Vagina (tissue), 2 donors: Measurements from ENCODE around the gene VIPR2. TPM values are rescaled to one million over a fixed set of nuclear protein-coding genes. Genes with fewer than 3 reads are reported as not detected.

Source experiments
- DNase-seq, 2 donors: peaks; one replicate each; pipeline ENCODE4 v3.0.0-alpha.2; 2017; ENCODE audit errors: extremely low spot score in 2 of 2
- H3K27ac ChIP-seq: fragments of 200-600 bp; sonication (generic); one replicate; pipeline ENCODE4 v1.5.1; 2019
- H3K27me3 ChIP-seq: fragments of 200-600 bp; sonication (generic); one replicate; pipeline ENCODE4 v1.5.1; 2019
- H3K36me3 ChIP-seq, 2 donors: fragments of 200-600 bp; sonication (generic); one replicate each; pipeline ENCODE4 v1.5.1; 2017 to 2019
- H3K4me1 ChIP-seq: fragments of 200-600 bp; sonication (generic); one replicate; pipeline ENCODE4 v1.5.1; 2019
- H3K4me3 ChIP-seq, 2 donors: fragments of 200-600 bp; sonication (generic); 1 replicate in 1 of 2; 2 replicates in 1 of 2; pipeline ENCODE4 v1.5.1; 2016 to 2019
- H3K9me3 ChIP-seq: fragments of 200-600 bp; sonication (generic); one replicate; pipeline ENCODE4 v1.5.1; 2019
- POLR2A ChIP-seq, 2 donors: fragments of 450-650 bp; IDR thresholded peaks; one replicate each; pipeline ENCODE4 v1.6.1; 2017; ENCODE audit warnings: antibody characterized with exemption in 2 of 2, mild to moderate bottlenecking in 2 of 2, moderate library complexity in 2 of 2
- POLR2AphosphoS5 ChIP-seq, 2 donors: sonication (generic); formaldehyde crosslinking; IDR thresholded peaks; one replicate each; pipeline ENCODE4 v1.9.0; 2017; ENCODE audit warnings: antibody characterized with exemption in 2 of 2, mild to moderate bottlenecking in 2 of 2, low read depth in 1 of 2; ENCODE audit not compliant: insufficient read depth in 1 of 2
- intact Hi-C: fragments of 100-400 bp; cut with DNase I; formaldehyde crosslinking; loops from one replicate; pipeline ENCODE4 v1.15.1; 2023
- total RNA-seq: library from RNA; depleted of rRNA; stranded (reverse); fragments of >200 nt; gene quantifications from one replicate; pipeline ENCODE4 v1.2.3, GENCODE V29; 2016
- TF ChIP-seq, protein P1 (sequence below), 3 experiments: fragments of 450-650 bp in 2 of 3; fragments of 200-600 bp in 1 of 3; sonication (generic) in 1 of 3; IDR thresholded peaks; one replicate each; pipeline ENCODE4 v1.5.1; 2017 to 2019; ENCODE audit warnings: antibody characterized with exemption in 3 of 3, mild to moderate bottlenecking in 2 of 3, moderate library complexity in 2 of 3

The VIPR2 gene
- total RNA-seq, 1 donor from 2014 or later = 11.3 TPM

DNA sequence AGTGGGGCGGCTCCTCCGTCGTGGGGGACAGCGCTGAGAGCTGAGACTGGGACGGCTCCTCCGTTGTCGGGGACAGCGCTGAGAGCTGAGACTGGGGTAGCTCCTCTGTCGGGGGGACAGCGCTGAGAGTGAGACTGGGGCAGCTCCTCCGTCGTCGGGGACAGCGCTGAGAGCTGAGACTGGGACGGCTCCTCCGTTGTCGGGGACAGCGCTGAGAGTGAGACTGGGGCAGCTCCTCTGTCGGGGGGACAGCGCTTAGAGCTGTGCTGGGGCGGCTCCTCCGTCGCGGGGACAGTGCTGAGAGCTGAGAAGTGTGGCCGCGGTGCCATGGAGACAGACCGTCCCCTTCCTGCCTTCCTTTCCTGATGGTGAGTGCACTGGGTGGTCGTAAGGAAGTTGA lies 151.9 kb downstream of the VIPR2 start:
- no peaks in the 10 kb centered on the region for H3K9me3 ChIP-seq
- no peak for TF ChIP-seq POLR2A (IDR thresholded peaks at IDR 0.05)
- TF ChIP-seq, protein P1, sequence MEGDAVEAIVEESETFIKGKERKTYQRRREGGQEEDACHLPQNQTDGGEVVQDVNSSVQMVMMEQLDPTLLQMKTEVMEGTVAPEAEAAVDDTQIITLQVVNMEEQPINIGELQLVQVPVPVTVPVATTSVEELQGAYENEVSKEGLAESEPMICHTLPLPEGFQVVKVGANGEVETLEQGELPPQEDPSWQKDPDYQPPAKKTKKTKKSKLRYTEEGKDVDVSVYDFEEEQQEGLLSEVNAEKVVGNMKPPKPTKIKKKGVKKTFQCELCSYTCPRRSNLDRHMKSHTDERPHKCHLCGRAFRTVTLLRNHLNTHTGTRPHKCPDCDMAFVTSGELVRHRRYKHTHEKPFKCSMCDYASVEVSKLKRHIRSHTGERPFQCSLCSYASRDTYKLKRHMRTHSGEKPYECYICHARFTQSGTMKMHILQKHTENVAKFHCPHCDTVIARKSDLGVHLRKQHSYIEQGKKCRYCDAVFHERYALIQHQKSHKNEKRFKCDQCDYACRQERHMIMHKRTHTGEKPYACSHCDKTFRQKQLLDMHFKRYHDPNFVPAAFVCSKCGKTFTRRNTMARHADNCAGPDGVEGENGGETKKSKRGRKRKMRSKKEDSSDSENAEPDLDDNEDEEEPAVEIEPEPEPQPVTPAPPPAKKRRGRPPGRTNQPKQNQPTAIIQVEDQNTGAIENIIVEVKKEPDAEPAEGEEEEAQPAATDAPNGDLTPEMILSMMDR (IDR thresholded peaks at IDR 0.05) = no peak
- no peak for TF ChIP-seq POLR2AphosphoS5 (IDR thresholded peaks at IDR 0.05; ENCODE audit: insufficient read depth in 1 of 2, low read depth in 1 of 2)
- no peak for DNase-seq
- H3K4me3 ChIP-seq = no peak overlapping the region
- H3K4me1 ChIP-seq = no peaks in the 10 kb centered on the region
- no peaks in the 10 kb centered on the region for H3K36me3 ChIP-seq
- peaks cover 3% of the 10 kb centered on the region for H3K27me3 ChIP-seq
- intact Hi-C loops = no loop called here
- no peak overlapping the region for H3K27ac ChIP-seq

DNA sequence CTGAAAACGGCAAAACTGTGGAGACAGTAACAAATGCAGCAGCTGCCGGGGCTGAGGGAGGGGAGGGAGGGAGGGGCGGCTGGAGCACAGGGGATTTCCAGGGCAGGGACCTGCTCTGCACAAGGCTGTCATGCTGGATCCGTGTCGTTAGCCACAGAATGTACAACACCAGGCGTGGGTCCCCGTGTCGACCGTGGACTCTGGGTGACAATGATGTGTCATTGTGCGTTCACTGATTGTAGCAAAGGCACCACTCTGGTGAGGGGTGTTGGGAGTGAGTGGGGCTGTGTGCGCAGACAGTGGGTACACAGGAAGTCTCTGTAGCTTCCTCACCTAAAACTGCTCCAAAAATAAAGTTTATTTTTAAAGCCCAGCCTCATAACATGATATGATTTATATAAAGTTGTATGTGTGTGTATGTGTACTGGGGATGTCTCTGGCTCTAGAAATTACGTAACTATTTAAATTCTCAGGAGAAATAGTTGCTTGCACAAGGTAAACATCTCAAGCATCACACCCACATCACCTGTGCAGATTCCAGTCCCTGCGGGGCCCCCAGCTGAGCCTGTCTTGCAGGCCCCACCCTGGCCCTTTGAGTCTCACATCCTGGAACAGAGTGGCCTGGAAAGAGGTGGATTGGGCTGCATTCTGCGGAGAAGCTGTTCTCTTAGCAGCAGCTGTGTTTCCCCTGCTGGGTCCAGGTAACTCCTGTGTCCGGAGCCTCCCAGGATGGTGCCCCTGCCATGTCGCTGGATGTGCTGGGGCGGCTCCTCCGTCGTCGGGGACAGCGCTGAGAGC lies 152.6 kb downstream of the VIPR2 start:
- no peak overlapping the region for H3K27ac ChIP-seq
- TF ChIP-seq, protein P1 (IDR thresholded peaks at IDR 0.05) = no peak
- no peak for TF ChIP-seq POLR2AphosphoS5 (IDR thresholded peaks at IDR 0.05; ENCODE audit: insufficient read depth in 1 of 2, low read depth in 1 of 2)
- TF ChIP-seq POLR2A (IDR thresholded peaks at IDR 0.05) = no peak
- H3K4me1 ChIP-seq = no peaks in the 10 kb centered on the region
- H3K27me3 ChIP-seq = peaks cover 3% of the 10 kb centered on the region
- no peaks in the 10 kb centered on the region for H3K36me3 ChIP-seq
- no peak for DNase-seq
- intact Hi-C loops = no loop called here
- H3K9me3 ChIP-seq = no peaks in the 10 kb centered on the region
- H3K4me3 ChIP-seq = no peak overlapping the region

DNA sequence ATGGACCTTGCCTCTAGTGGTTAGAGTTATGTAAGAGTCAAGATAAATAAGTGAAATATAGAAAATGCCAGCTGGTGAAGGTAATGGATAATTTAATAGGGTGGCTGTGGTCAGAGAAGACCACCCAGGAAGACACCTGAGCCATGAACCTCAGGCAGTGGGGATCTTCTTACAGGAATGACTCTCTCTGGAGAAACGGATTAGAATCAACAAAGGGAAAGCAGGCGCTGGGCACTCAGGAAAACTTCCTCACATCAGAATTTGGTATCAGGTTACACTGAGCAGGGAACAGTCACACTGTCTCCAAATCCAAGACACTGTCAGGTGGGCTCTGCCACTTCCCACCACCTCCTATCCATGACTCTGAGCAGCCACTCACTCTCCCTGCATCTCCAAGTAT lies 155.7 kb downstream of the VIPR2 start:
- DNase-seq = no peak
- Histone ChIP-seq H3K27ac (no peak overlapping the region), H3K9me3 (no peaks in the 10 kb centered on the region), H3K4me1 (no peaks in the 10 kb centered on the region), H3K36me3 (no peaks in the 10 kb centered on the region), H3K27me3 (peaks cover 3% of the 10 kb centered on the region), H3K4me3 (no peak overlapping the region)
- intact Hi-C loops = no loop called here
- TF ChIP-seq POLR2A (IDR thresholded peaks at IDR 0.05) (no peak), POLR2AphosphoS5 (IDR thresholded peaks at IDR 0.05; ENCODE audit: insufficient read depth in 1 of 2, low read depth in 1 of 2) (no peak)
- TF ChIP-seq, protein P1 (IDR thresholded peaks at IDR 0.05) = no peak

DNA sequence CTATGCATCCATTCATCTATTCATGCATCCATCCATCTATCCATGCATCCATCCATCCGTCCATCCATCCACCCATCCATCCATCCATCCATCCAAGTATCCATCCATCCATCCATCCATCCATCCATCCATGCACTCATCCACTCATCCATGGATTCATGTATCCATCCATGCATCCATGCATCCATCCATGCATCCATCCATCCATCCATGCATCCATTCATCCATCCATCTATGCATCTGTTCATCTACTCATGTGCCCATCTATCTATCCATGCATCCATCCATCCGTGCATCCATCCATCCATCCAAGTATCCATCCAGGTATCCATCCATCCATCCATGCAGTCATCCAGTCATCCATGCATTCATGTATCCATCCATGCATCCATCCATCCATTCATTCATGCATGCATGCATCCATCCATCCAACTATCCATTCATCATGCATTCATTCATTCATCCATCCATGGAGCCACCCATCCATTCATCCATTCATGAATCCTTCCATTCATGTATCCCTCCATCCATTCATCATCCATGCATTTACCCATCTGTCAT lies 156.3 kb downstream of the VIPR2 start:
- Histone ChIP-seq H3K4me3 (no peak overlapping the region), H3K27ac (no peak overlapping the region), H3K27me3 (peaks cover 3% of the 10 kb centered on the region), H3K36me3 (no peaks in the 10 kb centered on the region), H3K9me3 (no peaks in the 10 kb centered on the region), H3K4me1 (no peaks in the 10 kb centered on the region)
- no peak for DNase-seq
- intact Hi-C loops = no loop called here
- TF ChIP-seq, protein P1 (IDR thresholded peaks at IDR 0.05) = no peak
- TF ChIP-seq POLR2A (IDR thresholded peaks at IDR 0.05) (no peak), POLR2AphosphoS5 (IDR thresholded peaks at IDR 0.05; ENCODE audit: insufficient read depth in 1 of 2, low read depth in 1 of 2) (no peak)

DNA sequence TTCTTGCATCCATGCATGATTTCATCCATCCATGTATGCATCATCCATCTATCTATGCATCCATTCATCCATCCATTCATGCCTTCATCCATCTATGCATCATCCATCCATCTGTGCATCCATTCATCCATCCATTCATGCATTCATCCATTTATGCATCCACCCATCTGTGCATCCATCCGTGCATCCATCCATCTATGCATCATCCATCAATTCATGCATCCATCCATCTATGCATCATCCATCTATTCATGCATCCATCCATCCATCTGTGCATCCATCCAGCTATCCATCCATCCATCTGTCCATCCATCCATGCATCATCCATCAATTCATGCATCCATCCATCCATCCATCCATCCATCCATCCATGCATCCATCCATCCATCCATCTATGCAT lies 157.0 kb downstream of the VIPR2 start:
- Histone ChIP-seq H3K36me3 (no peaks in the 10 kb centered on the region), H3K4me3 (no peak overlapping the region), H3K27me3 (peaks cover under 1% of the 10 kb centered on the region), H3K9me3 (peaks cover 1% of the 10 kb centered on the region), H3K4me1 (no peaks in the 10 kb centered on the region), H3K27ac (no peak overlapping the region)
- no peak for DNase-seq
- TF ChIP-seq POLR2A (IDR thresholded peaks at IDR 0.05) (no peak), POLR2AphosphoS5 (IDR thresholded peaks at IDR 0.05; ENCODE audit: insufficient read depth in 1 of 2, low read depth in 1 of 2) (no peak)
- intact Hi-C loops = no loop called here
